OCI-LY7 (cell line): ENCODE data around the gene GSG1L. TPM values are rescaled to one million over a fixed set of nuclear protein-coding genes. Genes with fewer than 3 reads are reported as not detected.

Experiments used
- BruUV-seq: library from RNA; stranded (reverse); fragments of 400-500 nt; replicated peaks from 2 replicates; lab custom pipeline; 2021; lab: Mats Ljungman, UMichigan
- CTCF ChIA-PET: fragments of 300-600 bp; sonication (Branson Sonifier 250); formaldehyde crosslinking; loops from one replicate; lab custom pipeline; 2022; ENCODE audit warnings: antibody characterized with exemption; ENCODE audit not compliant: unreplicated experiment; lab: Charles Lee
- POLR2A ChIA-PET: fragments of 300-600 bp; sonication (Branson Sonifier 250); formaldehyde crosslinking; loops from one replicate; lab custom pipeline; 2022; ENCODE audit warnings: antibody characterized with exemption; lab: Charles Lee
- DNase-seq: peaks from one replicate; pipeline ENCODE4 v3.0.0-alpha.2; 2015; ENCODE audit warnings: low spot score
- H2AFZ ChIP-seq: fragments of 200-600 bp; sonication (generic), shearing (Covaris generic); 2 replicates; pipeline ENCODE4 v1.6.1; 2014; ENCODE audit warnings: mild to moderate bottlenecking, antibody characterized with exemption, low read length, moderate library complexity
- H3K27ac ChIP-seq: fragments of 200-600 bp; sonication (generic); 2 replicates; pipeline ENCODE4 v1.5.1; 2014; ENCODE audit warnings: mixed run types, low read depth, mild to moderate bottlenecking, moderate library complexity, low read length, inconsistent platforms; ENCODE audit not compliant: poor library complexity, severe bottlenecking
- H3K36me3 ChIP-seq: fragments of 200-600 bp; sonication (generic); 2 replicates; pipeline ENCODE4 v1.6.1; 2014; ENCODE audit warnings: mild to moderate bottlenecking, antibody characterized with exemption, low read length, moderate library complexity, mixed read lengths; ENCODE audit not compliant: insufficient read depth
- H3K4me1 ChIP-seq: fragments of 200-600 bp; sonication (generic); 2 replicates; pipeline ENCODE4 v1.5.1; 2014; ENCODE audit warnings: mild to moderate bottlenecking, low read length; ENCODE audit not compliant: insufficient read depth, poor library complexity, severe bottlenecking
- H3K4me2 ChIP-seq: fragments of 200-600 bp; sonication (generic); 2 replicates; pipeline ENCODE4 v1.6.1; 2014; ENCODE audit warnings: mild to moderate bottlenecking, low read length
- H3K4me3 ChIP-seq: fragments of 200-600 bp; sonication (generic); 2 replicates; pipeline ENCODE4 v1.5.1; 2014; ENCODE audit warnings: mild to moderate bottlenecking, low read depth, low read length; ENCODE audit not compliant: poor library complexity, severe bottlenecking
- H3K79me2 ChIP-seq: fragments of 200-600 bp; sonication (generic); 2 replicates; pipeline ENCODE4 v1.6.1; 2016; ENCODE audit warnings: low read depth, mild to moderate bottlenecking, low read length, moderate library complexity, mixed read lengths; ENCODE audit not compliant: insufficient read depth
- H3K9me2 ChIP-seq: fragments of 200-600 bp; sonication (generic); 2 replicates; pipeline ENCODE4 v1.6.1; 2016; ENCODE audit warnings: mild to moderate bottlenecking, low read length, mixed read lengths; ENCODE audit not compliant: insufficient read depth
- H3K9me3 ChIP-seq: fragments of 200-600 bp; sonication (generic); 2 replicates; pipeline ENCODE4 v1.6.1; 2014; ENCODE audit warnings: mild to moderate bottlenecking, mixed run types, low read length, mixed read lengths
- H4K20me1 ChIP-seq: fragments of 200-600 bp; sonication (generic); 2 replicates; pipeline ENCODE4 v1.6.1; 2014; ENCODE audit warnings: mild to moderate bottlenecking, antibody characterized with exemption, low read length, moderate library complexity, mixed read lengths; ENCODE audit not compliant: insufficient read depth
- EZH2phosphoT487 ChIP-seq: fragments of 200-600 bp; sonication (generic); IDR thresholded peaks from 2 replicates; pipeline ENCODE4 v1.6.1; 2018; ENCODE audit warnings: low read depth, borderline replicate concordance, mild to moderate bottlenecking, mixed run types, antibody characterized with exemption, low read length, moderate library complexity, mixed read lengths
- intact Hi-C: fragments of 100-400 bp; cut with micrococcal nuclease; formaldehyde crosslinking; loops from one replicate; pipeline ENCODE4 v1.10.0; 2022; ENCODE audit not compliant: unreplicated experiment
- total RNA-seq, 2 experiments: library from RNA; depleted of rRNA in 1 of 2; stranded (reverse); fragments of >200 nt in 1 of 2; shearing (Covaris generic) in 1 of 2; gene quantifications; 2 replicates each; pipeline ENCODE4 v1.2.3, GENCODE V29; 2014 to 2022
- TF ChIP-seq, protein P1 (sequence below): fragments of 200-600 bp; sonication (generic); conservative IDR thresholded peaks from 2 replicates; pipeline ENCODE4 v1.5.1; 2014; ENCODE audit warnings: mild to moderate bottlenecking, antibody characterized with exemption, low read length, moderate library complexity, mixed read lengths

The GSG1L gene
- total RNA-seq, 2 experiments from 2014 or later = not detected

- Histone ChIP-seq H3K36me3 (no peaks in the 10 kb centered on the region), H3K4me2 (no peak overlapping the region), H3K27ac (no peak overlapping the region), H3K9me3 (no peaks in the 10 kb centered on the region), H4K20me1 (no peaks in the 10 kb centered on the region), H3K79me2 (no peaks in the 10 kb centered on the region), H3K4me1 (no peaks in the 10 kb centered on the region), H2AFZ (no peak overlapping the region), H3K9me2 (no peaks in the 10 kb centered on the region), H3K4me3 (no peak overlapping the region)
- no TSS peak for BruUV-seq
- CTCF ChIA-PET = no interaction called here
- no peak for DNase-seq
- TF ChIP-seq EZH2phosphoT487 = no peak
- TF ChIP-seq, protein P1, sequence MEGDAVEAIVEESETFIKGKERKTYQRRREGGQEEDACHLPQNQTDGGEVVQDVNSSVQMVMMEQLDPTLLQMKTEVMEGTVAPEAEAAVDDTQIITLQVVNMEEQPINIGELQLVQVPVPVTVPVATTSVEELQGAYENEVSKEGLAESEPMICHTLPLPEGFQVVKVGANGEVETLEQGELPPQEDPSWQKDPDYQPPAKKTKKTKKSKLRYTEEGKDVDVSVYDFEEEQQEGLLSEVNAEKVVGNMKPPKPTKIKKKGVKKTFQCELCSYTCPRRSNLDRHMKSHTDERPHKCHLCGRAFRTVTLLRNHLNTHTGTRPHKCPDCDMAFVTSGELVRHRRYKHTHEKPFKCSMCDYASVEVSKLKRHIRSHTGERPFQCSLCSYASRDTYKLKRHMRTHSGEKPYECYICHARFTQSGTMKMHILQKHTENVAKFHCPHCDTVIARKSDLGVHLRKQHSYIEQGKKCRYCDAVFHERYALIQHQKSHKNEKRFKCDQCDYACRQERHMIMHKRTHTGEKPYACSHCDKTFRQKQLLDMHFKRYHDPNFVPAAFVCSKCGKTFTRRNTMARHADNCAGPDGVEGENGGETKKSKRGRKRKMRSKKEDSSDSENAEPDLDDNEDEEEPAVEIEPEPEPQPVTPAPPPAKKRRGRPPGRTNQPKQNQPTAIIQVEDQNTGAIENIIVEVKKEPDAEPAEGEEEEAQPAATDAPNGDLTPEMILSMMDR = no peak
- POLR2A ChIA-PET = interaction anchor here (0.8 kb wide), 1 partner anchor 106 kb away, joined by 3 read pairs; no protein-coding TSS in a partner anchor
- intact Hi-C loops = no loop called here
Measured at GRCh38 chr16:27764427-27764826, 299.1 kb downstream of the GSG1L start.

DNA sequence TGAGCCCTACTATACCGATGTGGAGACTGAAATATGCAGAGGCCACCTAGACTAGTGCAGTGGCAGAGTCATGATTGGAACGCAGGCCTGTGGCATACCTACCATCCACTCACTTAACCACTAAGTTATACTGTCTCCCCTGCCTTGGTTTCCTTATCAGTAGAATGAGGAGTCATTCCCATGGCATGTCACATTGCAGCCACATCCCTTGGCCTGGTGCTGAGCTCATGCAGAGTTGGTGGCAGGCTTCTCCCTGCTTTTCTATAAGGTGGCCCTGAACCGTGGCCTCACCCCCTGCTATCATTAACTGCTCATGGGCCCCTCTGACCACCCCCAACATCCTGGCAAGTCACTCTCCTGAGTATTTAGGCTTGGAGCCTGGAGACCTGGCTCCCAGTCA is 301.1 kb downstream of the GSG1L start:
- no peaks in the 10 kb centered on the region for H3K79me2 ChIP-seq
- BruUV-seq = no TSS peak
- no peaks in the 10 kb centered on the region for H3K9me2 ChIP-seq
- no peak overlapping the region for H3K4me3 ChIP-seq
- H3K27ac ChIP-seq = no peak overlapping the region
- no peaks in the 10 kb centered on the region for H4K20me1 ChIP-seq
- H3K36me3 ChIP-seq = no peaks in the 10 kb centered on the region
- no peak overlapping the region for H2AFZ ChIP-seq
- H3K4me2 ChIP-seq = no peak overlapping the region
- intact Hi-C loops = no loop called here
- POLR2A ChIA-PET = no interaction called here
- no peaks in the 10 kb centered on the region for H3K9me3 ChIP-seq
- TF ChIP-seq, protein P1 = no peak
- no peak for TF ChIP-seq EZH2phosphoT487
- no peaks in the 10 kb centered on the region for H3K4me1 ChIP-seq
- no peak for DNase-seq
- CTCF ChIA-PET = no interaction called here

GRCh38 chr16:27761816-27762215 is 301.7 kb downstream of the GSG1L start:
- H3K9me3 ChIP-seq = no peaks in the 10 kb centered on the region
- ChIA-PET POLR2A (interaction anchor here (1.1 kb wide), 1 partner anchor 28 kb away, joined by 4 read pairs; no protein-coding TSS in a partner anchor), CTCF (no interaction called here)
- H3K4me2 ChIP-seq = no peak overlapping the region
- no peaks in the 10 kb centered on the region for H3K4me1 ChIP-seq
- BruUV-seq = no TSS peak
- no peaks in the 10 kb centered on the region for H4K20me1 ChIP-seq
- no peak overlapping the region for H3K4me3 ChIP-seq
- no peak overlapping the region for H3K27ac ChIP-seq
- DNase-seq = no peak
- TF ChIP-seq EZH2phosphoT487 = no peak
- TF ChIP-seq, protein P1 = no peak
- no peak overlapping the region for H2AFZ ChIP-seq
- no peaks in the 10 kb centered on the region for H3K36me3 ChIP-seq
- no peaks in the 10 kb centered on the region for H3K79me2 ChIP-seq
- H3K9me2 ChIP-seq = no peaks in the 10 kb centered on the region
- intact Hi-C loops = no loop called here
